ENCODE measurements around the gene MEIS3.

DNA sequence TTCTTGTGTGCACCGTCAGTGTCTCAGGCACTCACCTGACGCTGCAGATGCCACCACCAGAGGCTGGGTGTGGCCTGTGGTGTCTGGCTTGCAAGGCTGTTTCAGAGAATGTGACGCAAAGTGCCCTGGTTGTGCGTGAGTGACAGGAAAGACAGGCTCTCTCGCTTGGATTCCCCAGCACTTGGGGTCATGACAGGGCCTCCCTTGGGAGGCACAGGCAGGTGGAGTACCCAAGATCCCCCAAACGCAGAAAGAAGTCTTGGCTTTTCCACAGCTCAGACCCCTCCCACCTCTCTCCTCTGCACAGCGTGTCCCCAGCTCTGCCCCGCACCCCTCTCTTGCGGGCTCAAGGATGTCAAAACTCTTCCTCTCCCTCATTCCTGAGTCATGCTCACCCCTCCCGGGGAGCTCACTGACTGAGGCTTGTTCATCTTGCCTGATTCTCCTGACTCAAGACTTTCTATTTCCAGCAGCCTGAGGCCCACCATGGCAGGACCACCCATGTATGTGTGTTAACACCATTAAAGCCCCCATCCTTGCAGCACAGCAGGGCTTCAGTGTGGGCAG, 49.2 kb downstream of the MEIS3 start:
- TF ChIP-seq, protein P1, sequence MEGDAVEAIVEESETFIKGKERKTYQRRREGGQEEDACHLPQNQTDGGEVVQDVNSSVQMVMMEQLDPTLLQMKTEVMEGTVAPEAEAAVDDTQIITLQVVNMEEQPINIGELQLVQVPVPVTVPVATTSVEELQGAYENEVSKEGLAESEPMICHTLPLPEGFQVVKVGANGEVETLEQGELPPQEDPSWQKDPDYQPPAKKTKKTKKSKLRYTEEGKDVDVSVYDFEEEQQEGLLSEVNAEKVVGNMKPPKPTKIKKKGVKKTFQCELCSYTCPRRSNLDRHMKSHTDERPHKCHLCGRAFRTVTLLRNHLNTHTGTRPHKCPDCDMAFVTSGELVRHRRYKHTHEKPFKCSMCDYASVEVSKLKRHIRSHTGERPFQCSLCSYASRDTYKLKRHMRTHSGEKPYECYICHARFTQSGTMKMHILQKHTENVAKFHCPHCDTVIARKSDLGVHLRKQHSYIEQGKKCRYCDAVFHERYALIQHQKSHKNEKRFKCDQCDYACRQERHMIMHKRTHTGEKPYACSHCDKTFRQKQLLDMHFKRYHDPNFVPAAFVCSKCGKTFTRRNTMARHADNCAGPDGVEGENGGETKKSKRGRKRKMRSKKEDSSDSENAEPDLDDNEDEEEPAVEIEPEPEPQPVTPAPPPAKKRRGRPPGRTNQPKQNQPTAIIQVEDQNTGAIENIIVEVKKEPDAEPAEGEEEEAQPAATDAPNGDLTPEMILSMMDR (IDR thresholded peaks at IDR 0.05): no peak
- no peak for TF ChIP-seq POLR2A (IDR thresholded peaks at IDR 0.05)

Data from ovary (tissue), 3 donors.